GM18873 (cell line): ENCODE data around the gene SUSD5.
A peak's percentile ranks its signal among the peaks of the same experiment; 100 is the strongest.
"Not testable (repeated sequence)": the region's sequence is repeated elsewhere in the genome, so short reads cannot be mapped to it uniquely, and the experiment has no call there.

ENCODE experiments used
- ATAC-seq: cut with Tn5 transposase; IDR thresholded peaks from one replicate; pipeline ENCODE4 v1.9.1; 2021; ENCODE audit warnings: mild to moderate bottlenecking, moderate library complexity, moderate number of reproducible peaks; ENCODE audit not compliant: unreplicated experiment, low FRiP score

The SUSD5 gene

GRCh38 chr3:33155301-33155700, 63.3 kb downstream of the SUSD5 start:
- ATAC-seq, result no peak

- ATAC-seq, result no peak
Measured at GRCh38 chr3:33153782-33154181, 64.8 kb downstream of the SUSD5 start.

- ATAC-seq, result no peak
Measured at GRCh38 chr3:33152363-33153360, 65.9 kb downstream of the SUSD5 start.

- no peak for ATAC-seq
Measured at GRCh38 chr3:33149342-33149741, 69.3 kb downstream of the SUSD5 start.

- ATAC-seq, result no peak
Measured at GRCh38 chr3:33146791-33147445, 71.7 kb downstream of the SUSD5 start.

- no peak for ATAC-seq
Measured at GRCh38 chr3:33145901-33146580, 72.6 kb downstream of the SUSD5 start.

GRCh38 chr3:33145221-33145900, 73.2 kb downstream of the SUSD5 start:
- no peak for ATAC-seq

- ATAC-seq, result no peak
Measured at GRCh38 chr3:33144433-33144832, 74.2 kb downstream of the SUSD5 start.

GRCh38 chr3:33141006-33141405, 77.6 kb downstream of the SUSD5 start:
- ATAC-seq, result no peak

- no peak for ATAC-seq
Measured at GRCh38 chr3:33139996-33140395, 78.6 kb downstream of the SUSD5 start.

- not testable (repeated sequence) for ATAC-seq
Measured at GRCh38 chr3:33139006-33139623, 79.5 kb downstream of the SUSD5 start.

GRCh38 chr3:33137691-33138090, 80.9 kb downstream of the SUSD5 start:
- no peak for ATAC-seq

GRCh38 chr3:33134026-33134625, 84.5 kb downstream of the SUSD5 start:
- ATAC-seq, result no peak

GRCh38 chr3:33132019-33132360, 86.6 kb downstream of the SUSD5 start:
- no peak for ATAC-seq

GRCh38 chr3:33131331-33132018, 87.1 kb downstream of the SUSD5 start:
- peak; percentile 87 for ATAC-seq

- no peak for ATAC-seq
Measured at GRCh38 chr3:33130144-33130543, 88.5 kb downstream of the SUSD5 start.

- no peak for ATAC-seq
Measured at GRCh38 chr3:33128706-33129105, 89.9 kb downstream of the SUSD5 start.

- ATAC-seq, result no peak
Measured at GRCh38 chr3:33125840-33126239, 92.8 kb downstream of the SUSD5 start.

GRCh38 chr3:33124638-33125037, 94.0 kb downstream of the SUSD5 start:
- ATAC-seq, result no peak
